Panc1 (cell line): ENCODE results near the gene CLEC16A.

Experiments used
- POLR2AphosphoS5 ChIP-seq: IDR thresholded peaks from 2 replicates; pipeline ENCODE4 v1.6.1; 2012; ENCODE audit warnings: mild to moderate bottlenecking, low read depth, low read length, moderate library complexity
- REST ChIP-seq, 2 experiments: IDR thresholded peaks; 2 replicates each; pipeline ENCODE4 v1.6.1; 2011 to 2012; ENCODE audit warnings: low read depth in 2 of 2, control low read depth in 1 of 2, low read length in 1 of 2, mild to moderate bottlenecking in 1 of 2, moderate library complexity in 1 of 2; ENCODE audit not compliant: insufficient read depth in 1 of 2
- TCF7L2 ChIP-seq: IDR thresholded peaks from 2 replicates; pipeline ENCODE4 v1.6.1; 2011; ENCODE audit warnings: mild to moderate bottlenecking, low read depth, low read length, inconsistent platforms
- TF ChIP-seq, protein P1 (sequence below): fragments of 450-650 bp; IDR thresholded peaks from 2 replicates; pipeline ENCODE4 v1.5.1; 2017; ENCODE audit warnings: mild to moderate bottlenecking

DNA sequence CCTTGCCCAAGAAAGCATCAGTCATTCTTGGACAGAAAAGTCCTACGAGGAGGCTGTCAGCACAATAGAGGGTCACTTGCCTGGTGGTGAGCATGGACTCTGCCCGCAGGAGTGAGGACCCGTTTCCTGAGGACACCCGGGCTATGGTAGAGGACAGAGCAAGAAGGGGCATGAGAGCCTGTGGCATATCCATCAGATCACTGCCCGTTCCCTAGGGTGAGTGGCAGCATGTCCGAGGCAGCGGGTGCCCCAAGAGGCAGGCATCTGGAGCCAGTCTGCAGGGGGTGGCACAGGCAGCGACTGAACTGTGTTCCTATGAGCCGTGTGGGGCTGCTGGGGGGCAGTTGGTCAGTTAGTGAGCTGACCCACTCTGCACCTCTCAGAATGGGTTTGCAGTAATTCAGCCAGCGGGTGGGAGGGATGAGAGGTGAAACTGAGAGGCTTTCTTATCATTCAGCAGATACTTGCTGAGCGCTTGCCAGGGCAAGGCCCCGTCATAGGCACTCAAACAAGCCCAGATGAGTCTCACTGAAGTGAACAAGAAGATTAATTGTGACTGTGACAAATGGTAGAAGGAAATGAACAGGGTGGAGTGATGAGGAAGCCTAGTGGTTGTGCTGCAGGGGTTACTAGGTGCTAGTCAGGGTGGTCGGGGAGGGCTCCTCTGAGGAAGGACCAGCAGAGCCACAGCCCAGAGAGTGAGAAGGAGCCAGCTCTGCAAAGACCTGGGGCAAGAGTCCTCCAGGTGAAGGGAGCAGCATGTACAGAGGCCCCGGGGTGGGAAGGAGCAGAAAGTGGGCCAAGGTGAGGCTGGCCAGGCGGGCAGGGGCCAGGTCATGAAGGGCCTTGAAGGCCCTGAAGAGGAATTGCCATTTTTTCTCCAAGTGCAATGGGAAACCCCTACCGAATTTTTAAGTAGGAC, 87.9 kb downstream of the CLEC16A start:
- TF ChIP-seq, protein P1, sequence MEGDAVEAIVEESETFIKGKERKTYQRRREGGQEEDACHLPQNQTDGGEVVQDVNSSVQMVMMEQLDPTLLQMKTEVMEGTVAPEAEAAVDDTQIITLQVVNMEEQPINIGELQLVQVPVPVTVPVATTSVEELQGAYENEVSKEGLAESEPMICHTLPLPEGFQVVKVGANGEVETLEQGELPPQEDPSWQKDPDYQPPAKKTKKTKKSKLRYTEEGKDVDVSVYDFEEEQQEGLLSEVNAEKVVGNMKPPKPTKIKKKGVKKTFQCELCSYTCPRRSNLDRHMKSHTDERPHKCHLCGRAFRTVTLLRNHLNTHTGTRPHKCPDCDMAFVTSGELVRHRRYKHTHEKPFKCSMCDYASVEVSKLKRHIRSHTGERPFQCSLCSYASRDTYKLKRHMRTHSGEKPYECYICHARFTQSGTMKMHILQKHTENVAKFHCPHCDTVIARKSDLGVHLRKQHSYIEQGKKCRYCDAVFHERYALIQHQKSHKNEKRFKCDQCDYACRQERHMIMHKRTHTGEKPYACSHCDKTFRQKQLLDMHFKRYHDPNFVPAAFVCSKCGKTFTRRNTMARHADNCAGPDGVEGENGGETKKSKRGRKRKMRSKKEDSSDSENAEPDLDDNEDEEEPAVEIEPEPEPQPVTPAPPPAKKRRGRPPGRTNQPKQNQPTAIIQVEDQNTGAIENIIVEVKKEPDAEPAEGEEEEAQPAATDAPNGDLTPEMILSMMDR = no peak
- TF ChIP-seq REST (IDR thresholded peaks at IDR 0.05; ENCODE audit: insufficient read depth in 1 of 2, low read depth in 2 of 2, low read length in 1 of 2) = no peak
- no peak for TF ChIP-seq POLR2AphosphoS5
- TF ChIP-seq TCF7L2 = no peak
